WTC11 (cell line): ENCODE results near the gene NEK11.

Source experiments
- ATF1 ChIP-seq: sonication (generic); formaldehyde crosslinking; IDR thresholded peaks from 2 replicates; pipeline ENCODE4 v1.8.1; 2023; ENCODE audit warnings: mild to moderate bottlenecking, moderate library complexity, missing genetic modification reagents
- CTCF ChIP-seq: fragments of 200-600 bp; IDR thresholded peaks from 2 replicates; pipeline ENCODE4 v1.8.0; 2022; ENCODE audit warnings: antibody characterized with exemption
- IRF1 ChIP-seq: sonication (generic); formaldehyde crosslinking; IDR thresholded peaks from 2 replicates; pipeline ENCODE4 v1.8.0; 2023; ENCODE audit warnings: missing genetic modification reagents
- USF2 ChIP-seq: sonication (generic); formaldehyde crosslinking; IDR thresholded peaks from 2 replicates; pipeline ENCODE4 v1.8.1; 2023; ENCODE audit warnings: mild to moderate bottlenecking, missing genetic modification reagents, moderate library complexity

GRCh38 chr3:131036200-131036816 is 9.6 kb downstream of the NEK11 start:
- no peak for TF ChIP-seq USF2
- no peak for TF ChIP-seq ATF1 (CRISPR knock-in tag)
- TF ChIP-seq IRF1 (CRISPR knock-in tag) = no peak
- no peak for TF ChIP-seq CTCF
